ENCODE results near the gene C8A.

Gene C8A

DNA sequence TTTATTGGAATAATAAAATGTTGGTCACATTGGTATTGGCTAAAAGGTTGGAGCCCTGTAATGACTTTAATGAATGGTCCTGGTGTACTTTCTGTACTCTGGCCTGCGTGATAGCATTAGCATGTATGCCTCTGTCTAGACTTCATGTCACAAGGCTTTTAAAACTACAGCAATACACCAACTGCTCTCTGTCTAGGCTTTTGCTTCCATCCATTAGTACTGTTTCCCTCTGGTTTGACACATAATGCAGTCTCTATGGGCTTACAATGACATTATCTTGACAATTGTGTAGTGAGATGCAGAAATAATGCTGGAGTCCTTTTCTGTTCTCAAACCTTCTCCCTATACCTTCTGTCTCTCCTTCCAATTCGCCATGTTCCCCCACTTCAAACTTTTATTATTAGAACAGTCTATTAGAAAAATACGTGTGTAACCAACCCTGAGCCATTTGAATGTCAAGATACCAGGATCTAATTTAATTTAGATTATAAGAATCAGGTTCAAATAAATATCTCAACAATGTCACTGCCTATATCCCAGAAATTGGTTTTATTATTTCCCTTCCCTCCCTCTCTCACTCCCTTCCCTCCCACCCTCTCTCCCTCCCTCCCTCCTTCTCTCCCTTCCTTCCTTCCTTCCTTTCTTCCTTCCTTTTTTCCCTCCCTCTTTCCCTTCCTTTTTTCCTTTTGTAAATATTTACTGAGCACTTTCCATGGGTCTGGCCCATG lies 8.8 kb downstream of the C8A start:
- TF ChIP-seq NFIC (IDR thresholded peaks at IDR 0.05) (no peak), CREB1 (IDR thresholded peaks at IDR 0.05; ENCODE audit: low read depth) (no peak)
- TF ChIP-seq, protein P1, sequence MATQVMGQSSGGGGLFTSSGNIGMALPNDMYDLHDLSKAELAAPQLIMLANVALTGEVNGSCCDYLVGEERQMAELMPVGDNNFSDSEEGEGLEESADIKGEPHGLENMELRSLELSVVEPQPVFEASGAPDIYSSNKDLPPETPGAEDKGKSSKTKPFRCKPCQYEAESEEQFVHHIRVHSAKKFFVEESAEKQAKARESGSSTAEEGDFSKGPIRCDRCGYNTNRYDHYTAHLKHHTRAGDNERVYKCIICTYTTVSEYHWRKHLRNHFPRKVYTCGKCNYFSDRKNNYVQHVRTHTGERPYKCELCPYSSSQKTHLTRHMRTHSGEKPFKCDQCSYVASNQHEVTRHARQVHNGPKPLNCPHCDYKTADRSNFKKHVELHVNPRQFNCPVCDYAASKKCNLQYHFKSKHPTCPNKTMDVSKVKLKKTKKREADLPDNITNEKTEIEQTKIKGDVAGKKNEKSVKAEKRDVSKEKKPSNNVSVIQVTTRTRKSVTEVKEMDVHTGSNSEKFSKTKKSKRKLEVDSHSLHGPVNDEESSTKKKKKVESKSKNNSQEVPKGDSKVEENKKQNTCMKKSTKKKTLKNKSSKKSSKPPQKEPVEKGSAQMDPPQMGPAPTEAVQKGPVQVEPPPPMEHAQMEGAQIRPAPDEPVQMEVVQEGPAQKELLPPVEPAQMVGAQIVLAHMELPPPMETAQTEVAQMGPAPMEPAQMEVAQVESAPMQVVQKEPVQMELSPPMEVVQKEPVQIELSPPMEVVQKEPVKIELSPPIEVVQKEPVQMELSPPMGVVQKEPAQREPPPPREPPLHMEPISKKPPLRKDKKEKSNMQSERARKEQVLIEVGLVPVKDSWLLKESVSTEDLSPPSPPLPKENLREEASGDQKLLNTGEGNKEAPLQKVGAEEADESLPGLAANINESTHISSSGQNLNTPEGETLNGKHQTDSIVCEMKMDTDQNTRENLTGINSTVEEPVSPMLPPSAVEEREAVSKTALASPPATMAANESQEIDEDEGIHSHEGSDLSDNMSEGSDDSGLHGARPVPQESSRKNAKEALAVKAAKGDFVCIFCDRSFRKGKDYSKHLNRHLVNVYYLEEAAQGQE (IDR thresholded peaks at IDR 0.05; ENCODE audit: low read depth): no peak

- TF ChIP-seq YY1 (IDR thresholded peaks at IDR 0.05; ENCODE audit: low read depth): no peak
Measured at GRCh38 chr1:56864430-56864829, 9.8 kb downstream of the C8A start.

GRCh38 chr1:56866656-56867055 lies 12.1 kb downstream of the C8A start:
- no peak for TF ChIP-seq CREB1 (IDR thresholded peaks at IDR 0.05; ENCODE audit: low read depth)
- TF ChIP-seq EGR1 (IDR thresholded peaks at IDR 0.05): no peak
- TF ChIP-seq, protein P2, sequence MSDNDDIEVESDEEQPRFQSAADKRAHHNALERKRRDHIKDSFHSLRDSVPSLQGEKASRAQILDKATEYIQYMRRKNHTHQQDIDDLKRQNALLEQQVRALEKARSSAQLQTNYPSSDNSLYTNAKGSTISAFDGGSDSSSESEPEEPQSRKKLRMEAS (IDR thresholded peaks at IDR 0.05): no peak
- TF ChIP-seq YY1 (IDR thresholded peaks at IDR 0.05; ENCODE audit: low read depth): no peak
- TF ChIP-seq ZBTB7A (IDR thresholded peaks at IDR 0.05; ENCODE audit: low read depth): no peak
- no peak for TF ChIP-seq NFIC (IDR thresholded peaks at IDR 0.05)
- TF ChIP-seq TAF1 (IDR thresholded peaks at IDR 0.05; ENCODE audit: low read depth): no peak
- TF ChIP-seq, protein P3, sequence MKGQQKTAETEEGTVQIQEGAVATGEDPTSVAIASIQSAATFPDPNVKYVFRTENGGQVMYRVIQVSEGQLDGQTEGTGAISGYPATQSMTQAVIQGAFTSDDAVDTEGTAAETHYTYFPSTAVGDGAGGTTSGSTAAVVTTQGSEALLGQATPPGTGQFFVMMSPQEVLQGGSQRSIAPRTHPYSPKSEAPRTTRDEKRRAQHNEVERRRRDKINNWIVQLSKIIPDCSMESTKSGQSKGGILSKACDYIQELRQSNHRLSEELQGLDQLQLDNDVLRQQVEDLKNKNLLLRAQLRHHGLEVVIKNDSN (IDR thresholded peaks at IDR 0.05): no peak
- TF ChIP-seq TEAD4 (IDR thresholded peaks at IDR 0.05): no peak
- no peak for TF ChIP-seq EP300 (IDR thresholded peaks at IDR 0.05; ENCODE audit: borderline replicate concordance)

- TF ChIP-seq EGR1 (IDR thresholded peaks at IDR 0.05): no peak
- no peak for TF ChIP-seq CEBPB (IDR thresholded peaks at IDR 0.05)
- no peak for TF ChIP-seq NFIC (IDR thresholded peaks at IDR 0.05)
- TF ChIP-seq TEAD4 (IDR thresholded peaks at IDR 0.05): no peak
- no peak for TF ChIP-seq YY1 (IDR thresholded peaks at IDR 0.05; ENCODE audit: low read depth)
- TF ChIP-seq FOXM1 (IDR thresholded peaks at IDR 0.05; ENCODE audit: borderline replicate concordance, low read depth): no peak
- TF ChIP-seq, protein P3 (IDR thresholded peaks at IDR 0.05): no peak
- TF ChIP-seq TCF12 (IDR thresholded peaks at IDR 0.05; ENCODE audit: low read depth): no peak
- TF ChIP-seq, protein P2 (IDR thresholded peaks at IDR 0.05): no peak
- TF ChIP-seq CREB1 (IDR thresholded peaks at IDR 0.05; ENCODE audit: low read depth): no peak
- no peak for TF ChIP-seq ZBTB7A (IDR thresholded peaks at IDR 0.05; ENCODE audit: low read depth)
- no peak for TF ChIP-seq TAF1 (IDR thresholded peaks at IDR 0.05; ENCODE audit: low read depth)
Measured at GRCh38 chr1:56867491-56867890, 12.9 kb downstream of the C8A start.

DNA sequence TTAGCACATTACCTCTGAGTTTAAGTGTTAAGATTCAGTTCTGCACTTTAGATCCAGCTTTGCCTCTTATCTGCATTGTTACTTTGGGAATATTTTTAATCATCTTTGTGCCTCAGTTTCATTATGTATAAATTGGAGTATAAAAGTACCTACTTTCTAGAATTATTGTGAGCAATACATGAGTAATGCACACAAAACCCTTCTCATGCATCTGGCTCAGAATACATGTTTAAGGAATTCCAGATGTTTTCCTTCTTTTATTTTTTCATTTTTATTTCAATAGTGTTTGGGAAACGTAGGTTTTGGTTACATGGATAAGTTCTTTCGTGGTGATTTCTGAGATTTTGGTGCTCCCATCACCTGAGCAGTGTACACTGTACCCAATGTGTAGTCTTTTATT lies 14.2 kb downstream of the C8A start:
- TF ChIP-seq, protein P2 (IDR thresholded peaks at IDR 0.05): no peak
- TF ChIP-seq TEAD4 (IDR thresholded peaks at IDR 0.05) (no peak), FOXM1 (IDR thresholded peaks at IDR 0.05; ENCODE audit: borderline replicate concordance, low read depth) (no peak), EP300 (IDR thresholded peaks at IDR 0.05; ENCODE audit: borderline replicate concordance) (no peak), ZBTB7A (IDR thresholded peaks at IDR 0.05; ENCODE audit: low read depth) (no peak), EGR1 (IDR thresholded peaks at IDR 0.05) (no peak), NFIC (IDR thresholded peaks at IDR 0.05) (no peak), TCF12 (IDR thresholded peaks at IDR 0.05; ENCODE audit: low read depth) (no peak), RAD21 (IDR thresholded peaks at IDR 0.05; ENCODE audit: low read depth) (no peak), CREB1 (IDR thresholded peaks at IDR 0.05; ENCODE audit: low read depth) (no peak)
- TF ChIP-seq, protein P3 (IDR thresholded peaks at IDR 0.05): no peak
- TF ChIP-seq, protein P1 (IDR thresholded peaks at IDR 0.05; ENCODE audit: low read depth): no peak

GRCh38 chr1:56872597-56872996 lies 18.0 kb downstream of the C8A start:
- TF ChIP-seq, protein P1 (IDR thresholded peaks at IDR 0.05; ENCODE audit: low read depth): no peak
- TF ChIP-seq TCF12 (IDR thresholded peaks at IDR 0.05; ENCODE audit: low read depth) (no peak), RAD21 (IDR thresholded peaks at IDR 0.05; ENCODE audit: low read depth) (no peak), ZBTB7A (IDR thresholded peaks at IDR 0.05; ENCODE audit: low read depth) (no peak), TAF1 (IDR thresholded peaks at IDR 0.05; ENCODE audit: low read depth) (no peak), TEAD4 (IDR thresholded peaks at IDR 0.05) (no peak), FOXM1 (IDR thresholded peaks at IDR 0.05; ENCODE audit: borderline replicate concordance, low read depth) (no peak), NFIC (IDR thresholded peaks at IDR 0.05) (no peak), EGR1 (IDR thresholded peaks at IDR 0.05) (no peak)
- TF ChIP-seq, protein P2 (IDR thresholded peaks at IDR 0.05): no peak
- TF ChIP-seq, protein P3 (IDR thresholded peaks at IDR 0.05): no peak

Data from Ishikawa (cell line).